Stromal cell of bone marrow (primary cell): ENCODE results near the gene TIMM17B.
"Not testable (repeated sequence)": the region's sequence is repeated elsewhere in the genome, so short reads cannot be mapped to it uniquely, and the experiment has no call there.

Experiments used
- DNase-seq: peaks from one replicate; pipeline ENCODE4 v3.0.0-alpha.2; 2012; ENCODE audit warnings: low read depth

The TIMM17B gene

DNA sequence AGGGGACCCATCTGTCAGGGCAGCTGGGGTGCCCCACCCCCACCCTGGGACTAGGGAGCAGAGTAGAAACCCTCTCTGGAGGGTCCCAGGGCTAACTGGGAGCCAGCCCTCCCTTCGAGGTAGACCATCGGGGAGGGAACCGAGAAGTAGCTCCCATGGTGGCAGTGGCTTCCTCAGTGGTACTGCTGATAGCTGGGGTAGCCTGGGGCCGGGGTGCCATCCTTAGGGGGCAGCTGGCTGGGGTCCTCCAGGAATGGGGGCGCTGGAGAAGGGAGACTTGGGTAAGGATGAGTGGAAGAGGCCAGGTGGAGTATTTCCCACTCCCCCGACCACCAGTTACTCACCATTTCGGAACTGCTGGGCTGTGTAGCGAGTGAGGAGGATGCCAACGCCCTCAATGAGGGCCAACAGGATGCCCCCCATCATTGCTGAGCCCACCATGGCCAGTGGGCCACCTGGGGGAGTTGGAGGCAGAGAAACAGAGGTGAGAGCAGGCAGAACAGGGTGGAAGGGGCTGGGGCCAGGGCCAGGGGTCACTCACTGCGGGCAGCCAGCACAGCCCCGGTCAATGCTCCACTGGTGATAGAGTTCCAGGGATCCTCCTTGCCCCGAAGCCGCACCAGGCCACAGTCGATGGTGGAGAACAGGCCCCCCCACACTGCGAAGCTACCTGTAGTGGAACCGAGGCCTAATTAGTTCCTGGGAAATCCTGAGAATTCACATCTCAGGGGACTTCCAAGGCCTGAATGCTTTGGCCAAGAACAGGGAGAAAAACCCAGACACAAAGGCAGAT lies 3.8 kb downstream of the TIMM17B start:
- DNase-seq: no peak

- DNase-seq: no peak
Measured at GRCh38 chrX:48892896-48893295, 4.7 kb downstream of the TIMM17B start.

GRCh38 chrX:48891402-48892288 lies 5.9 kb downstream of the TIMM17B start:
- DNase-seq: peak; percentile 65

- no peak for DNase-seq
Measured at GRCh38 chrX:48890934-48891401, 6.6 kb downstream of the TIMM17B start.

DNA sequence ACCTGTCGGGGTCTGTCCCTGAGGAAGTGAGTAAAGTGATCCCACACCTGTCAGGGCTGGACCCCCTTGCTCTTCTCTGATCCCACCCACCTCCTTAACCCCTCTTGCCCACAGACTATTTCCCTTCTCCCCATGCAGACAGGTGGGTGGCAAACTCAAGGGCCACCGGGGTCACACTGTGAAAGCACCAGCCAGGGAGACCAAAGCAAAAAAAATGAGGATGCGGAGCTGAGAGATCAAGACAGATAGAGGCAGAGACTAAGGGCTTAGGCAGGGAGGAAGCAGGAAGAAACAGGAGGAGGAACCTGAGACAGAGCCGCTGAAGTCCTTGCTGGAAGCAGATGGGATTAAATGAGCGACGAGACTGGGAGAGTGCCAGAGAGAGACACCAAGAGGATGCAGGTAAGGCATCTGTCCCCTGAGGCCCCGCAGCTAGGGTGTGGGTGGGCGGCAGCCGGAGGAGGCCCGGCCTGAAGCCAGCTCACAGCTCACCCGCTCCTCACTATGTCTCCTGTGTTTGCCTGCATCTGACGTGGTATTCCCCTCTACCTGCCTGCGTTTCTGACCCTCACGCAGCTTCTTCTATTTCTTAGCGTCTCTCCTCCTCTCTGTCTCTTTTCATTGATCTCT lies 7.2 kb downstream of the TIMM17B start:
- no peak for DNase-seq

GRCh38 chrX:48886586-48886985 lies 11.0 kb downstream of the TIMM17B start:
- DNase-seq: not testable (repeated sequence)

DNA sequence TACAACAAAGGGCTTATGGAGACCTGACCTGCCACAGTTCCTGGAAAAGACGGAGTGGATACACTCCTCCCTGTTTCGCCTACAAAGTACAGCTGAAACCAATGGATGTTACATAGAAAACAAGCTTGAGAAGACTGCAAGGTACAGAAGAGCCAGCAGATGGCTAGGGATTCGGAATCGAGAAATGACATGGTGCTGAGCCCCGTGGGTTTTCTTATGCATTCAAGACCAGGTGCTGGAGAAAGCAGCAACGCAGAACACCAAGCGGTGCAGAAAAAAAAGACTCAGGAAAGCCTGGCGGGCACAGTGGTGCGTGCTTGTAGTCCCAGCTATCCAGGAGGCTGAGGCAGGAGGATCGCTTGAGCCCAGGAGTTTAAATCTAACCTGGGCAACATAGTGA lies 13.8 kb downstream of the TIMM17B start:
- no peak for DNase-seq

DNA sequence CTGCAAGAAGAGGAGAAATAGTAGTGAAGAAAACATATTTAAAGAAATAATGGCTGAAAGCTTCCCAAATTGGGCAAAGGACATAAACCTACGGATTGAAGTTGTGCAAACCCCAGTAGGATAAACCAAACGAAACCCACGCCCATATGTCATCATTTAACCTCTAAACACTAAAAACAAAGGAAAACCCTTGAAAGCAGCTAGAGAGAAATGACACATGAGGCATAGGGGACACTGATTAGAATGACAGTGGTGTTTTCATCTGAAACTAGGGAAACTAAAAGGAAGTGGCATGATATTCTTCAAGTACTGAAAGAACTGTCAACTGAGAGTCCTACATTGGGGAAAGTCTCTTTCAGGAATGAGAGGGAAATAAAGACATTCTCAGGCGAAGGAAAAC lies 20.6 kb downstream of the TIMM17B start:
- DNase-seq: not testable (repeated sequence)

DNA sequence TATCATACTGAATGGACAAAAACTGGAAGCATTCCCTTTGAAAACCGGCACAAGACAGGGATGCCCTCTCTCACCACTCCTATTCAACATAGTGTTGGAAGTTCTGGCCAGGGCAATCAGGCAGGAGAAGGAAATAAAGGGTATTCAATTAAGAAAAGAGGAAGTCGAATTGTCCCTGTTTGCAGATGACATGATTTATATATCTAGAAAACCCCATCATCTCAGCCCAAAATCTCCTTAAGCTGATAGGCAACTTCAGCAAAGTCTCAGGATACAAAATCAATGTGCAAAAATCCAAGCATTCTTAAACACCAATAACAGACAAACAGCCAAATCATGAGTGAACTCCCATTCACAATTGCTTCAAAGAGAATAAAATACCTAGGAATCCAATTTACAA lies 25.6 kb downstream of the TIMM17B start:
- not testable (repeated sequence) for DNase-seq

DNA sequence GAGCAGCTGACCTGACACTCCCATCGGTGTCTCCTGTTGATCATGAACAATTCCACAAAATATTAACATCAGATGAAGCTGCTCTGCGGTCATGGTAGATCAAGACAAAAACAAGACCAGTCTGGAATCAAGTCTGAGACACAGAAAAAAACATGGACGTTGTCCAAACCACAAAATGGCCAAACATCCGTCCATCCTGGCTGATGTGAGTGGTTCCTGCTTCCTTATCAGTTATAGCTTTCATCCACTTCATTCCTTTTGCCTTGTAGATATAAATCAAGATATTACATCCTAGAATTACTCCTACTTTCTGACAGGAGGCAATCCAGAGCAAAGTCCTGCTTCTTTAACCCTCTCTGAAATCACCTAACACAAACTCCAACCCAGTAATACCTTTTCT lies 33.4 kb downstream of the TIMM17B start:
- no peak for DNase-seq

GRCh38 chrX:48854898-48855297 lies 42.7 kb downstream of the TIMM17B start:
- no peak for DNase-seq

GRCh38 chrX:48854121-48854804 lies 43.3 kb downstream of the TIMM17B start:
- DNase-seq: not testable (repeated sequence)

DNA sequence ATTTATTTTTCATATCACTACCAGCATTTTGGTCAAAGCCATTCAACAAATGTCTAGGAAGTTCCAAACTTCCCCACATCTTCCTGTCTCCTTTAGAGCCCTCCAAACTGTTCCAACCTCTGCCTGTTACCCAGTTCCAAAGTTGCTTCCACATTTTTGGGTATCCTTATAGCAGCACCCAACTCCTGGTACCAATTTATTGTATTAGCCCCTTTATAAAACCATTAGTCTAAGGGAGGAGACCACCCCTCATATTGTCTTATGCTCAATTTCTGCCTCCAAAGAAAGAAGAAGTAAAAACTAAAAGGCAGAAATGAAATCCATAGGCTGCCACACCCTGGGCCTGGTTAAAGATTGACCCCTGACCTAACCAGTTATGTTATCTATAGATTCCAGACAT lies 44.1 kb downstream of the TIMM17B start:
- DNase-seq: not testable (repeated sequence)

DNA sequence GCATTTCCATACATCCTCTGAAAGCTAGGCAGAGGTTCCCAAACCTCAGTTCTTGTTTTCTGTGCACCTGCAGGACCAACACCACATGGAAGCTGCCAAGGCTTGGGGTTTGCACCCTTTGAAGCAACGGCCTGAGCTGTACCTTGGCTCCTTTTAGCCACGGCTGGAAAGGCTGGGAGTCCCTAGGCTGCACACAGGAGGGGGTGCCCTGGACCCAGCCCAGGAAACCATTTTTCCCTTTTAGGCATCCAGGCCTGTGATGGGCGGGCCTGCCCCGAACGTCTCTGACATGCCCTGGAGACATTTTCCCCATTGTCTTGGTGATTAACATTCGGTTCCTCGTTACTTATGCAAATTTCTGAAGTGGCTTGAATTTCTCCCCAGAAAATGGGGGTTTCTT lies 44.7 kb downstream of the TIMM17B start:
- no peak for DNase-seq

DNA sequence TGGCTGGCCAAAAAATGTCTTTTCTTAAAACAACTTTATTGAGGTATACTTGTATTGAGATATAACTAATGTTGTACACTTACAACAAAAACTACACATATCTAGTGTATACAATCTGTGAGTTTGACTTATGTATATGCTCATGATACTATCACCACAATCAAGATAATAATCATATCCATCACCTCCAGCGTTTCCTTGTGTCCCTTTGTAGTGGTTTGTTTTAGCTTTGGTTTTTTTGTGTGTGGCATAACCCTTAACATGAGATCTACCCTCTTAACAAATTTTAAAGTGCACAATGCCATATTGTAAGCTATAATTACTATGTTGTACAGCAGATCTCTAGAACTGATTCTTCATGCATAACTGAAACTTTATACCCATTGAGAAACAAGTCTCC lies 48.7 kb downstream of the TIMM17B start:
- DNase-seq: no peak
